ENCODE data around the gene ZNF277.

Gene ZNF277

GRCh38 chr7:112362053-112362650, 155.7 kb downstream of the ZNF277 start:
- TF ChIP-seq TCF12 (IDR thresholded peaks at IDR 0.05; ENCODE audit: low read depth) (no peak), YY1 (IDR thresholded peaks at IDR 0.05; ENCODE audit: low read depth) (no peak), CREB1 (IDR thresholded peaks at IDR 0.05; ENCODE audit: low read depth) (no peak), NFIC (IDR thresholded peaks at IDR 0.05) (no peak), EP300 (IDR thresholded peaks at IDR 0.05; ENCODE audit: borderline replicate concordance) (no peak), REST (IDR thresholded peaks at IDR 0.05; ENCODE audit: low read depth) (no peak), TEAD4 (IDR thresholded peaks at IDR 0.05) (no peak), FOXM1 (IDR thresholded peaks at IDR 0.05; ENCODE audit: borderline replicate concordance, low read depth) (no peak), EGR1 (IDR thresholded peaks at IDR 0.05) (no peak), CEBPB (IDR thresholded peaks at IDR 0.05) (no peak), ZBTB7A (IDR thresholded peaks at IDR 0.05; ENCODE audit: low read depth) (no peak), TAF1 (IDR thresholded peaks at IDR 0.05; ENCODE audit: low read depth) (no peak), USF1 (IDR thresholded peaks at IDR 0.05) (no peak), MAX (IDR thresholded peaks at IDR 0.05) (no peak), RAD21 (IDR thresholded peaks at IDR 0.05; ENCODE audit: low read depth) (no peak)

GRCh38 chr7:112362731-112363131, 156.2 kb downstream of the ZNF277 start:
- no peak for TF ChIP-seq USF1 (IDR thresholded peaks at IDR 0.05)
- TF ChIP-seq RAD21 (IDR thresholded peaks at IDR 0.05; ENCODE audit: low read depth): no peak
- no peak for TF ChIP-seq TAF1 (IDR thresholded peaks at IDR 0.05; ENCODE audit: low read depth)
- TF ChIP-seq FOXM1 (IDR thresholded peaks at IDR 0.05; ENCODE audit: borderline replicate concordance, low read depth): no peak
- TF ChIP-seq YY1 (IDR thresholded peaks at IDR 0.05; ENCODE audit: low read depth): no peak
- TF ChIP-seq NFIC (IDR thresholded peaks at IDR 0.05): no peak
- TF ChIP-seq EP300 (IDR thresholded peaks at IDR 0.05; ENCODE audit: borderline replicate concordance): no peak
- no peak for TF ChIP-seq TEAD4 (IDR thresholded peaks at IDR 0.05)
- TF ChIP-seq REST (IDR thresholded peaks at IDR 0.05; ENCODE audit: low read depth): no peak
- no peak for TF ChIP-seq ZBTB7A (IDR thresholded peaks at IDR 0.05; ENCODE audit: low read depth)
- no peak for TF ChIP-seq CREB1 (IDR thresholded peaks at IDR 0.05; ENCODE audit: low read depth)
- TF ChIP-seq EGR1 (IDR thresholded peaks at IDR 0.05): no peak
- TF ChIP-seq CEBPB (IDR thresholded peaks at IDR 0.05): no peak

GRCh38 chr7:112364388-112364787, 157.9 kb downstream of the ZNF277 start:
- TF ChIP-seq RAD21 (IDR thresholded peaks at IDR 0.05; ENCODE audit: low read depth): no peak
- no peak for TF ChIP-seq NFIC (IDR thresholded peaks at IDR 0.05)
- TF ChIP-seq TEAD4 (IDR thresholded peaks at IDR 0.05): no peak
- no peak for TF ChIP-seq ZBTB7A (IDR thresholded peaks at IDR 0.05; ENCODE audit: low read depth)
- no peak for TF ChIP-seq REST (IDR thresholded peaks at IDR 0.05; ENCODE audit: low read depth)
- no peak for TF ChIP-seq EGR1 (IDR thresholded peaks at IDR 0.05)
- no peak for TF ChIP-seq CREB1 (IDR thresholded peaks at IDR 0.05; ENCODE audit: low read depth)
- TF ChIP-seq CEBPB (IDR thresholded peaks at IDR 0.05): no peak
- TF ChIP-seq MAX (IDR thresholded peaks at IDR 0.05): no peak
- no peak for TF ChIP-seq EP300 (IDR thresholded peaks at IDR 0.05; ENCODE audit: borderline replicate concordance)
- TF ChIP-seq USF1 (IDR thresholded peaks at IDR 0.05): no peak
- TF ChIP-seq TAF1 (IDR thresholded peaks at IDR 0.05; ENCODE audit: low read depth): no peak
- no peak for TF ChIP-seq YY1 (IDR thresholded peaks at IDR 0.05; ENCODE audit: low read depth)
- TF ChIP-seq FOXM1 (IDR thresholded peaks at IDR 0.05; ENCODE audit: borderline replicate concordance, low read depth): no peak
- TF ChIP-seq TCF12 (IDR thresholded peaks at IDR 0.05; ENCODE audit: low read depth): no peak
